Lower leg skin (tissue), 4 donors: ENCODE data around the gene CLK1. TPM values are rescaled to one million over a fixed set of nuclear protein-coding genes. Genes with fewer than 3 reads are reported as not detected.

ENCODE experiments used
- DNase-seq, 2 donors: peaks; one replicate each; pipeline ENCODE4 v3.0.0-alpha.2; 2019; ENCODE audit warnings: low spot score in 2 of 2
- H3K4me3 ChIP-seq: fragments of 200-600 bp; sonication (generic); 2 replicates; pipeline ENCODE4 v1.5.1; 2017; ENCODE audit warnings: mild to moderate bottlenecking, low read depth; ENCODE audit not compliant: poor library complexity, severe bottlenecking
- POLR2A ChIP-seq, 2 donors: fragments of 450-650 bp; IDR thresholded peaks; one replicate each; pipeline ENCODE4 v1.6.1; 2016 to 2017; ENCODE audit warnings: antibody characterized with exemption in 2 of 2, mild to moderate bottlenecking in 1 of 2, moderate library complexity in 1 of 2
- WGBS, 2 donors: methylation state at CpG; one replicate each; pipeline ENCODE4 v1.1.5; 2018; 5-methylcytosine and 5-hydroxymethylcytosine counted together
- intact Hi-C: fragments of 100-400 bp; cut with DNase I; formaldehyde crosslinking; loops from one replicate; pipeline ENCODE4 v1.15.0; 2023; ENCODE audit warnings: low total_unique reads
- total RNA-seq, 4 donors: library from RNA; depleted of rRNA; stranded (reverse); fragments of >200 nt; gene quantifications; one replicate each; pipeline ENCODE4 v1.1.0, GENCODE V29; 2016
- TF ChIP-seq, protein P1 (sequence below), 3 donors: fragments of 450-650 bp; IDR thresholded peaks; one replicate each; pipeline ENCODE4 v1.5.1; 2016; ENCODE audit warnings: antibody characterized with exemption in 3 of 3, mild to moderate bottlenecking in 3 of 3, moderate library complexity in 2 of 3

CLK1 gene
- total RNA-seq, 4 donors from 2014 or later = 86.0 to 307 (median 205) TPM

- DNase-seq = no peak
- TF ChIP-seq POLR2A (IDR thresholded peaks at IDR 0.05) = no peak
- TF ChIP-seq, protein P1, sequence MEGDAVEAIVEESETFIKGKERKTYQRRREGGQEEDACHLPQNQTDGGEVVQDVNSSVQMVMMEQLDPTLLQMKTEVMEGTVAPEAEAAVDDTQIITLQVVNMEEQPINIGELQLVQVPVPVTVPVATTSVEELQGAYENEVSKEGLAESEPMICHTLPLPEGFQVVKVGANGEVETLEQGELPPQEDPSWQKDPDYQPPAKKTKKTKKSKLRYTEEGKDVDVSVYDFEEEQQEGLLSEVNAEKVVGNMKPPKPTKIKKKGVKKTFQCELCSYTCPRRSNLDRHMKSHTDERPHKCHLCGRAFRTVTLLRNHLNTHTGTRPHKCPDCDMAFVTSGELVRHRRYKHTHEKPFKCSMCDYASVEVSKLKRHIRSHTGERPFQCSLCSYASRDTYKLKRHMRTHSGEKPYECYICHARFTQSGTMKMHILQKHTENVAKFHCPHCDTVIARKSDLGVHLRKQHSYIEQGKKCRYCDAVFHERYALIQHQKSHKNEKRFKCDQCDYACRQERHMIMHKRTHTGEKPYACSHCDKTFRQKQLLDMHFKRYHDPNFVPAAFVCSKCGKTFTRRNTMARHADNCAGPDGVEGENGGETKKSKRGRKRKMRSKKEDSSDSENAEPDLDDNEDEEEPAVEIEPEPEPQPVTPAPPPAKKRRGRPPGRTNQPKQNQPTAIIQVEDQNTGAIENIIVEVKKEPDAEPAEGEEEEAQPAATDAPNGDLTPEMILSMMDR (IDR thresholded peaks at IDR 0.05) = no peak
- intact Hi-C loops = no loop called here
- H3K4me3 ChIP-seq = no peak overlapping the region
Observed at GRCh38 chr2:200847269-200847668, 17.2 kb downstream of the CLK1 start.

GRCh38 chr2:200845669-200846325 is 18.7 kb downstream of the CLK1 start:
- intact Hi-C loops = no loop called here
- no peak overlapping the region for H3K4me3 ChIP-seq
- TF ChIP-seq, protein P1 (IDR thresholded peaks at IDR 0.05) = no peak
- 68 to 76% methylated on average over 10 of the region's 10 CpGs for WGBS, 2 donors
- DNase-seq = no peak

- TF ChIP-seq, protein P1 (IDR thresholded peaks at IDR 0.05) = no peak
- TF ChIP-seq POLR2A (IDR thresholded peaks at IDR 0.05) = no peak
- intact Hi-C loops = no loop called here
- WGBS, 2 donors = 89 to 91% methylated on average over 5 of the region's 5 CpGs
- no peak for DNase-seq
- no peak overlapping the region for H3K4me3 ChIP-seq
Observed at GRCh38 chr2:200845194-200845593, 19.3 kb downstream of the CLK1 start.

DNA sequence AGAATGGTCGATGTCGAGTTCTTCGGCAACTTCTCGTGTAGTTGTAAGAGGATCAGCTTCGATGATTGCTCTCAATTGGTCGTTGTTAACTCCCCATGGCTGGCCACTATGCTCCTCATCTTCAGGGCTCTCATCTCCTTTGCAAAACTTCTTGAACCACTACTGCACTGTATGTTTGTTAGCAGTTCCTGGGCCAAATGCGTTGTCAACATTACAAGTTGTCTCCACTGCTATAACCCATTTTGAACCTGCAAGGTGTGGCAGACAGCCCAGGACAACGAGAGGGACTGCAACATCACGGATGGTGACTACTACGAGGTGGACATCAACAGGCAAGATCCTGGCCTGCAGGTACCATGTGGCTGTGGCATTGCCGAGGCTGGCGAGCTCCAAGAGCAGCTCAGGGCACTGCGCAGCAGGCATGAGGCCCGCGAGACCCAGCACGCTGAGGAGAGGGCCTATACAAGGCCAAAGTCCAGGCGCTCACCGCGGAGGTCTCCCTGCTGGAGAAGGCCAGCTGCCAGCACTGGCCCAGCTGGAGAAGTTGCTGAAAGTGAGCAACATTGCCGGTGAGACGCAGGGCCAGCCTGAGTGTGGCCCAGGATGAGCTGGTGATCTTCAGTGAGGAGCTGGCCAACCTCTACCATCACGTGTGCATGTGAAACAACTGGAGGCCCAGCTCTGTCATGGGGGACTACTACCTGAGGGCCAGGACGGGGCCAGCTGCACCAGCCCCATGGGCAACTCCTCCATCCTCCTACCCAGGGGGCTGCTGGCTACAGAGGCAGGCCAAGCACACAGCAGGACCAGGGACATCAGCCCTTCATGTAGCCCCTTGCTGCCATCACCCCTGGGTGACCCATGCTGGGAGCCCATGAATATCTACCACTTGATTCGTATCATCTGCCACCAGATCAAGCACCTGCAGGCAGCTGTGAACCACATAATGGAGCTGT is 20.2 kb downstream of the CLK1 start:
- no peak for DNase-seq
- 93 to 94% methylated on average over 22 to 23 of the region's 24 CpGs for WGBS, 2 donors
- intact Hi-C loops = no loop called here
- H3K4me3 ChIP-seq = no peak overlapping the region
- TF ChIP-seq POLR2A (IDR thresholded peaks at IDR 0.05) = no peak
- TF ChIP-seq, protein P1 (IDR thresholded peaks at IDR 0.05) = peak in 1 of 3 donors; percentile 17

GRCh38 chr2:200839513-200839912 is 24.9 kb downstream of the CLK1 start:
- intact Hi-C loops = no loop called here
- no peak overlapping the region for H3K4me3 ChIP-seq
- TF ChIP-seq, protein P1 (IDR thresholded peaks at IDR 0.05) = no peak
- no peak for TF ChIP-seq POLR2A (IDR thresholded peaks at IDR 0.05)
- 53 to 58% methylated on average over 3 of the region's 3 CpGs for WGBS, 2 donors
- no peak for DNase-seq
